ENCODE results near the gene IL12RB1. TPM values are rescaled to one million over a fixed set of nuclear protein-coding genes. Genes with fewer than 3 reads are reported as not detected.
"Not testable (repeated sequence)": the region's sequence is repeated elsewhere in the genome, so short reads cannot be mapped to it uniquely, and the experiment has no call there.

IL12RB1 gene
- total RNA-seq, 4 donors from 2014 or later: 0.34 to 0.58 TPM; not detected in 2

DNA sequence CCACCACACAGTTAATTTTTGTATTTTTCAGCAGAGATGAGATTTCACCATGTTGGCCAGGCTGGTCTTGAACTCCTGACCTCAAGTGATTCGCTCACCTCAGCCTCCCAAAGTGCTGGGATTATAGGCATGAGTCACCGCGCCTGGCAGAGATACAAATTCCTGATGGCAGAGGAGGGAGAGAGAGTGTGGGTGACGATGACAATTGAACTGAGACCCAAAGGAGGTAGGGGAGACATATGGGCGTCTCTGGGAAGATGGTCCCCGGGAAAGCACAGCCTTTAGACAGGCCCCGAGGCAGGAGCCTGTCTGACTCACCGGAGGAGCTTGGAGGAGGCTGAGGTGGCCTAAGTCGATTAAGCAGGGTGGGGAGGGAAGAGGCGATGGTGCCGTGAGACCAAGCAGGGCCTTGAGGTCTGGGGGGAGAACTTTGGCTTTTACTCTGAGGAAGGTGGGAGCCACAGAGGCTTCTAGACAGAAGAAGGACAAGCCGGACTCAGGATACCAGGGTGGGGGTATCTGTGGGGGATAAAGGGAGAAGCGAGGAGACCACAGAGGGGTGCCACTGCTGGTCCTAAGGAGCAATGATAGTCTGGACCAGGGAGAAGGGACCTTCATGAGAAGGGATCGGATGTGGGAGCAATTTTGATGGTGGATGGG, 40.5 kb downstream of the IL12RB1 start:
- H3K4me3 ChIP-seq (ENCODE audit: low read depth, poor library complexity, severe bottlenecking): no peak overlapping the region
- DNase-seq (ENCODE audit: low spot score in 2 of 2): no peak
- intact Hi-C loops (cut with DNase I; ENCODE audit: low total_unique reads): no loop called here
- WGBS, 2 donors: 47 to 52% methylated on average over 14 of the region's 14 CpGs
- TF ChIP-seq POLR2A (IDR thresholded peaks at IDR 0.05): no peak
- TF ChIP-seq, protein P1, sequence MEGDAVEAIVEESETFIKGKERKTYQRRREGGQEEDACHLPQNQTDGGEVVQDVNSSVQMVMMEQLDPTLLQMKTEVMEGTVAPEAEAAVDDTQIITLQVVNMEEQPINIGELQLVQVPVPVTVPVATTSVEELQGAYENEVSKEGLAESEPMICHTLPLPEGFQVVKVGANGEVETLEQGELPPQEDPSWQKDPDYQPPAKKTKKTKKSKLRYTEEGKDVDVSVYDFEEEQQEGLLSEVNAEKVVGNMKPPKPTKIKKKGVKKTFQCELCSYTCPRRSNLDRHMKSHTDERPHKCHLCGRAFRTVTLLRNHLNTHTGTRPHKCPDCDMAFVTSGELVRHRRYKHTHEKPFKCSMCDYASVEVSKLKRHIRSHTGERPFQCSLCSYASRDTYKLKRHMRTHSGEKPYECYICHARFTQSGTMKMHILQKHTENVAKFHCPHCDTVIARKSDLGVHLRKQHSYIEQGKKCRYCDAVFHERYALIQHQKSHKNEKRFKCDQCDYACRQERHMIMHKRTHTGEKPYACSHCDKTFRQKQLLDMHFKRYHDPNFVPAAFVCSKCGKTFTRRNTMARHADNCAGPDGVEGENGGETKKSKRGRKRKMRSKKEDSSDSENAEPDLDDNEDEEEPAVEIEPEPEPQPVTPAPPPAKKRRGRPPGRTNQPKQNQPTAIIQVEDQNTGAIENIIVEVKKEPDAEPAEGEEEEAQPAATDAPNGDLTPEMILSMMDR (IDR thresholded peaks at IDR 0.05): no peak

DNA sequence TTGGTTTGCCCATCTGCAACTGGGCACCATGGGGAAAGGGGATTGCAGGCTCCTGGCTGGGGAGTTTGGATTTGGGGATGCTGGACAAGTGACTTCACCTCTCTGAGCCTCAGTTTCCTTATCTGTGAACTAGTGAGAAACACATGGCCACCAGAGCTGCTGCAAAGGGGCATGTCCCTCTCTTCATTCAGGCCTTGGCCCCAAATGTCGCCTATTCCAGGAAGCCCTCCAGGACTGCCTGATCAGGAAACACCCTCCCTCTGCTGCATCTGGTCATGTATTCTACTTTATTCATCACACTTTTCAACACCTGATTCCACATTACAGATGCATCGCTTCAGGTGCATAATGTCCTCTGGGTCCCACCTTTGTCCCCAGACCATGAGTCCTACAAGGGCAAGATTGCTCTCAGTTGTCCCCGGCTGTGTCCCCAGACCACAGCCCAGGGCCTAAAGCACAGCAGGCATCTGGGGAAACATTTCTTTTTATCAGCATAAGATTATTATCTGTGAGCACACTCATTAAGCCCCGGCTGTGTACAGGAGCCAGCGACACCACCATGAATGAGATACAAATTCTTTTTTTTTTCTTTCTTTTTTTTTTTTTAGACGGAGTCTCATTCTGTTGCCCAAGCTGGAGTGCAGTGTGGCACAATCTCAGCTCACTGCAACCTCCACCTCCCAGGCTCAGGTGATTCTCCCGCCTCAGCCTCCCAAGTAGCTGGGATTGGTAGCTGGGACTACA, 41.3 kb downstream of the IL12RB1 start:
- no peak overlapping the region for H3K4me3 ChIP-seq (ENCODE audit: low read depth, poor library complexity, severe bottlenecking)
- DNase-seq (ENCODE audit: low spot score in 2 of 2): no peak
- no peak for TF ChIP-seq POLR2A (IDR thresholded peaks at IDR 0.05)
- 82 to 84% methylated on average over 7 of the region's 7 CpGs for WGBS, 2 donors
- intact Hi-C loops (cut with DNase I; ENCODE audit: low total_unique reads): no loop called here

DNA sequence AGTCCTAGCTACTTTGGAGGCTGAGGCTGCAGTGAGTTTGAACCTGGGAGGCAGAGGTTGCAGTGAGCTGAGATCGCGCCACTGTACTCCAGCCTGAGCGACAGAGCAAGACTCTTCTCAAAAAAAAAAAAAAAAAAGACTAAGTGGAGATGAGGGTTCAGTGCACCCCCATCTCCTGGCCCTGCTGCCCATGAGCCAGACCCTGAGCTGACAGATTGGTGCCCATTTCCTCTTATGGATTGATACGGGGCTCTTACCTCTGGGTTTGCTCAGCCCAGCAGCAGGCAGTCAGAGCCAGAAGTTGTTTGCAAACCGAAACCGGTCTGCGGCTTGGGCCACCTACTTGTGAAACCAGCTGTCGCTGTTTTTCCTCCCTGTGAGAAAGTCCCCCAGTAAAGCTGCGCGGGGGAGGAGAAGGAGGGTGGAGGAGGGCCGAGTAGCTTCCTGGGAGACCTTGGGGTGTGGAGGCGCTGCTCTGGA, 41.9 kb downstream of the IL12RB1 start:
- TF ChIP-seq POLR2A (IDR thresholded peaks at IDR 0.05): no peak
- TF ChIP-seq, protein P1 (IDR thresholded peaks at IDR 0.05): no peak
- H3K4me3 ChIP-seq (ENCODE audit: low read depth, poor library complexity, severe bottlenecking): no peak overlapping the region
- WGBS, 2 donors: 8 to 12% methylated on average over 12 of the region's 12 CpGs
- peak; percentile 73 to 93 for DNase-seq (ENCODE audit: low spot score in 2 of 2)
- intact Hi-C loops (cut with DNase I; ENCODE audit: low total_unique reads): no loop called here

DNA sequence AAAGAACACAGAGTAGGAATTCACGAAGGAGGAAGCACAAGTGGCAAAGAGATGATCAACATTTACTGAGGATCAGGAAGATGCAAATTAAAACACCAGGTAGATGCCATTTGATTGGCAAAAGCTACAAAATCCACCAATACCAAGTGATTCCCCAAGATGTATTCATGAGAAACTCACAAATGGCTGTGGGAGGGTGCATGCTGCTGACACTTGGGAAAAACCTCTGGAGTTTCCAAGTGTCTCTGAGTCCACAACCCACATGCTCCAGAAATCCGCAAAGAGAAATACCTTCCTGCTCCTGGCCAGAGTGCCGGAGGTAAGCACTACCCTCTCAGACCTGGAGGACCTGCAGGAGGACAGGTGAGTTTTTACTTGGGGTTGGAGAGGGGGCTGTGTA, 43.1 kb downstream of the IL12RB1 start:
- 91 to 96% methylated on average over 3 of the region's 3 CpGs for WGBS, 2 donors
- intact Hi-C loops (cut with DNase I; ENCODE audit: low total_unique reads): no loop called here
- no peak overlapping the region for H3K4me3 ChIP-seq (ENCODE audit: low read depth, poor library complexity, severe bottlenecking)
- no peak for DNase-seq (ENCODE audit: low spot score in 2 of 2)
- no peak for TF ChIP-seq POLR2A (IDR thresholded peaks at IDR 0.05)
- TF ChIP-seq, protein P1 (IDR thresholded peaks at IDR 0.05): no peak

DNA sequence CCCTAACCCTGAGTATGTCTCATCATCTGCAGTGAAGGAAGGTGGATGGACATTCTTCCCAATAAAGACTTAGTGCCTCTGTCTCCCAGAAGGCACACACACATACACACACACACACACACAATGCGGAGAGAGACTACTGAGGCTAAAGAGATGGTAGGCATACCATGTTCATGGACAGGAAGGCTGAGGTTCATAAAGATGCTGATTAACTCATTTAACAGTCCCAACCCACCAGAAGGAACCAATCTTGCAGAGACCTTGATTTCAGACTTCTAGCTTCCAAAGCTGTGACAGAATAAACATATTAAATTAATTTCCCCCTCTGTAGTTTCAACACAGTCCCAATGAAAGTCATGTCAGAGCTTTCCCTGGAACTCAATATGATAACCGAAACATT, 45.7 kb downstream of the IL12RB1 start:
- no peak for DNase-seq (ENCODE audit: low spot score in 2 of 2)
- H3K4me3 ChIP-seq (ENCODE audit: low read depth, poor library complexity, severe bottlenecking): no peak overlapping the region
- intact Hi-C loops (cut with DNase I; ENCODE audit: low total_unique reads): no loop called here
- TF ChIP-seq, protein P1 (IDR thresholded peaks at IDR 0.05): no peak
- TF ChIP-seq POLR2A (IDR thresholded peaks at IDR 0.05): no peak
- WGBS, 2 donors: 59 to 64% methylated on average over 2 of the region's 2 CpGs

DNA sequence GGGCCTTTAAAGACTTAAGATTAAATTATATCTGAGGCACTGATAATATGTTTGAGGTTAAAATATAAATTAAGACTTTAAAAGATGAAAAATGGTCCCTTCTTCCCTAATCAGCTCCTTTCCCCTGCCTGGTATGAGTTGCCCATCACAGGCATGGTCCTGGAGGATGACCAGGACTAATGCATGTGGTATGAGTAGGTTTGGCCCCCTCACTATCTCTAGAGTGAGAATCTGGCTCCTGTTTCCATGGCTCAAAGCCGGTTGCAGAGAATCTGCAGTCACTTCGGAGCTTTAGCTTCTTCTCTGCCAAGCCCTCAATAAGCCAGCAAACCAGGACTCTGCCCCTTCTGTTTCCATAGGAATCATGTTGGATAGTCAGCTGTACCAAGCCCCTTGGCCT, 54.6 kb downstream of the IL12RB1 start:
- H3K4me3 ChIP-seq (ENCODE audit: low read depth, poor library complexity, severe bottlenecking); intact Hi-C loops (cut with DNase I; ENCODE audit: low total_unique reads); DNase-seq (ENCODE audit: low spot score in 2 of 2): not testable (repeated sequence)
- WGBS, 2 donors: 46 to 58% methylated on average over 2 of the region's 2 CpGs

DNA sequence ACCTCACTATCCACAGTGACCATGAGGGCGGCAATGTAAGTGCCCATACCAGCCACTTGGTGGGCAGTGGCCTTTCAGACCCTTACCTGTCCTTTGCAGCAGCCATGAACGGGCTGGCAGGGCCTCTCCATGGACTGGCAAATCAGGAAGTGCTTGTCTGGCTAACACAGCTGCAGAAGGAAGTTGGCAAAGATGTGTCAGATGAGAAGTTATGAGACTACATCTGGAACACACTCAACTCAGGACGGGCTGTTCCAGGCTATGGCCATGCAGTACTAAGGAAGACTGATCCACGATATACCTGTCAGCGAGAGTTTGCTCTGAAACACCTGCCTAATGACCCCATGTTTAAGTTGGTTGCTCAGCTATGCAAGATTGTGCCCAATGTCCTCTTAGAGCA, 55.3 kb downstream of the IL12RB1 start:
- DNase-seq (ENCODE audit: low spot score in 2 of 2); intact Hi-C loops (cut with DNase I; ENCODE audit: low total_unique reads); H3K4me3 ChIP-seq (ENCODE audit: low read depth, poor library complexity, severe bottlenecking): not testable (repeated sequence)
- 59 to 69% methylated on average over 5 of the region's 5 CpGs for WGBS, 2 donors

Data from lower leg skin (tissue), 4 donors.